K562 (cell line): ENCODE data around the gene GRIPAP1. TPM values are rescaled to one million over a fixed set of nuclear protein-coding genes. Genes with fewer than 3 reads are reported as not detected.

Source experiments
- ATAC-seq: fragments of 200-7000 bp; cut with Tn5 transposase; 3 replicates; pipeline ENCODE4 v1.9.1; 2020; ENCODE audit warnings: moderate library complexity
- BruUV-seq: library from RNA; stranded (reverse); fragments of 400-500 nt; replicated peaks from 2 replicates; lab custom pipeline; 2021; lab: Mats Ljungman, UMichigan
- CTCF ChIA-PET: fragments of 300-600 bp; formaldehyde crosslinking; extraction: SDS; loops from one replicate; lab custom pipeline; 2021; ENCODE audit warnings: low intra/inter-chr PET ratio; lab: Yijun Ruan, JAX
- POLR2A ChIA-PET: fragments of 300-600, 350-650 bp; sonication (Branson Sonifier 250); formaldehyde crosslinking; extraction: SDS; loops from one replicate; lab custom pipeline; 2021; ENCODE audit warnings: antibody characterized with exemption, inconsistent platforms; lab: Yijun Ruan, JAX
- DNase-seq, 4 experiments: peaks; one replicate each; pipeline versions ENCODE4 v3.0.0 to v3.0.0-alpha.2; 2011 to 2018; ENCODE audit warnings: low spot score in 3 of 4, mixed read lengths in 3 of 4; ENCODE audit errors: extremely low read depth in 1 of 4
- FAIRE-seq: peaks from 2 replicates; lab custom pipeline; 2011; peaks lifted over from hg19 to GRCh38; lab: Jason Lieb, UNC
- H2AFZ ChIP-seq: 2 replicates; pipeline ENCODE4 v1.6.0; 2011; ENCODE audit warnings: low read depth, low read length, control low read depth, inconsistent platforms
- H3K27ac ChIP-seq: fragments of 200-600 bp; 3 replicates; pipeline ENCODE4 v1.8.0; 2011; ENCODE audit warnings: low read depth, mild to moderate bottlenecking, control low read depth, inconsistent platforms, low read length, moderate library complexity, mixed read lengths; ENCODE audit errors: extremely low read depth
- H3K27me3 ChIP-seq, 2 experiments: fragments of 300-600 bp in 1 of 2; 2 replicates in 1 of 2; 3 replicates in 1 of 2; pipeline versions ENCODE4 v1.6.0 to v1.8.0; 2011; ENCODE audit warnings: inconsistent platforms in 2 of 2, low read length in 2 of 2, mild to moderate bottlenecking in 1 of 2, mixed read lengths in 1 of 2, moderate library complexity in 1 of 2; ENCODE audit not compliant: control insufficient read depth in 2 of 2, insufficient read depth in 2 of 2
- H3K36me3 ChIP-seq: fragments of 300-600 bp; 3 replicates; pipeline ENCODE4 v1.8.0; 2011; ENCODE audit warnings: mild to moderate bottlenecking, low read length, inconsistent platforms; ENCODE audit not compliant: control insufficient read depth, insufficient read depth
- H3K4me1 ChIP-seq, 2 experiments: fragments of 200-600 bp in 1 of 2; replicated peaks in 1 of 2; 2 replicates in 1 of 2; 3 replicates in 1 of 2; pipeline versions ENCODE4 v1.5.1 to v1.8.0; 2011; ENCODE audit warnings: inconsistent platforms in 2 of 2, low read length in 2 of 2, mild to moderate bottlenecking in 1 of 2, mixed read lengths in 1 of 2, moderate library complexity in 1 of 2; ENCODE audit not compliant: control insufficient read depth in 2 of 2, insufficient read depth in 2 of 2
- H3K4me2 ChIP-seq: 2 replicates; pipeline ENCODE4 v1.6.1; 2011; ENCODE audit warnings: low read length, control low read depth, inconsistent platforms, mixed read lengths; ENCODE audit not compliant: insufficient read depth
- H3K4me3 ChIP-seq: fragments of 200-600 bp; sonication (generic), shearing (Covaris generic); 2 replicates; pipeline ENCODE4 v1.5.1; 2016; ENCODE audit warnings: control low read depth, inconsistent platforms
- H3K79me2 ChIP-seq: fragments of 200-600 bp; 3 replicates; pipeline ENCODE4 v1.8.0; 2011; ENCODE audit warnings: low read length, inconsistent platforms; ENCODE audit not compliant: control insufficient read depth, insufficient read depth
- H3K9ac ChIP-seq, 2 experiments: 2 replicates each; pipeline versions ENCODE4 v1.6.0 to v1.6.1; 2011; ENCODE audit warnings: low read depth in 2 of 2, low read length in 2 of 2, control low read depth in 1 of 2, inconsistent platforms in 1 of 2, mild to moderate bottlenecking in 1 of 2, mixed read lengths in 1 of 2; ENCODE audit not compliant: insufficient read depth in 1 of 2
- H3K9me1 ChIP-seq: one replicate; pipeline ENCODE4 v1.6.0; 2011; ENCODE audit warnings: inconsistent platforms, mild to moderate bottlenecking, low read length, moderate library complexity; ENCODE audit not compliant: control insufficient read depth, insufficient read depth
- H3K9me3 ChIP-seq: replicated peaks from 2 replicates; pipeline ENCODE4 v1.5.1; 2011; ENCODE audit warnings: low read depth, low read length, inconsistent platforms; ENCODE audit not compliant: control insufficient read depth, insufficient read depth
- H4K20me1 ChIP-seq: replicated peaks from 2 replicates; pipeline ENCODE4 v1.6.1; 2011; ENCODE audit warnings: low read length, inconsistent platforms, mixed read lengths; ENCODE audit not compliant: control insufficient read depth, insufficient read depth
- ARID1B ChIP-seq: fragments of 450-650 bp; IDR thresholded peaks from 2 replicates; pipeline ENCODE4 v1.6.1; 2016; ENCODE audit warnings: antibody characterized with exemption, mild to moderate bottlenecking, inconsistent platforms
- C11orf30 ChIP-seq: fragments of 450-650 bp; IDR thresholded peaks from 2 replicates; pipeline ENCODE4 v1.6.1; 2016; ENCODE audit warnings: low read depth, mild to moderate bottlenecking
- CGGBP1 ChIP-seq: fragments of 250-450 bp; sonication (Bioruptor Pico); IDR thresholded peaks from 2 replicates; pipeline ENCODE4 v1.9.0; 2021; ENCODE audit warnings: mild to moderate bottlenecking
- CREB3L1 ChIP-seq: fragments of 450-650 bp; IDR thresholded peaks from 2 replicates; pipeline ENCODE4 v1.6.1; 2014; ENCODE audit warnings: low read depth, mild to moderate bottlenecking, moderate library complexity, borderline replicate concordance
- CTCF ChIP-seq, 3 experiments: IDR thresholded peaks in 2 of 3; conservative IDR thresholded peaks in 1 of 3; 2 replicates each; pipeline ENCODE4 v1.5.1; 2011 to 2012; ENCODE audit warnings: low read length in 3 of 3, mild to moderate bottlenecking in 3 of 3, control low read depth in 2 of 3, improper control_type of control experiment in 1 of 3, inconsistent platforms in 1 of 3, low read depth in 1 of 3, mixed read lengths in 1 of 3, moderate library complexity in 1 of 3; ENCODE audit not compliant: insufficient read depth in 2 of 3
- DLX4 ChIP-seq: fragments of 250-450 bp; sonication (Bioruptor Pico); IDR thresholded peaks from 2 replicates; pipeline ENCODE4 v1.6.1; 2021; ENCODE audit warnings: mild to moderate bottlenecking
- FOXJ3 ChIP-seq: sonication (generic); formaldehyde crosslinking; IDR thresholded peaks from 2 replicates; pipeline ENCODE4 v1.4.0; 2020; ENCODE audit warnings: mild to moderate bottlenecking, missing genetic modification reagents
- HMG20B ChIP-seq: fragments of 250-450 bp; sonication (Bioruptor Pico); IDR thresholded peaks from 2 replicates; pipeline ENCODE4 v1.5.0; 2021; ENCODE audit warnings: mild to moderate bottlenecking
- KAT2B ChIP-seq: IDR thresholded peaks from one replicate; pipeline ENCODE4 v1.6.1; 2012; ENCODE audit warnings: low read depth, mild to moderate bottlenecking, control low read depth, inconsistent platforms, low read length, moderate library complexity
- KLF1 ChIP-seq: fragments of 450-650 bp; IDR thresholded peaks from 2 replicates; pipeline ENCODE4 v1.6.1; 2016; ENCODE audit warnings: missing genetic modification characterization, missing compliant biosample characterization
- MAFF ChIP-seq: IDR thresholded peaks from 2 replicates; pipeline ENCODE4 v1.6.1; 2012; ENCODE audit warnings: low read length, improper control_type of control experiment
- MYNN ChIP-seq, 2 experiments: sonication (generic); formaldehyde crosslinking in 1 of 2; IDR thresholded peaks; 2 replicates each; pipeline versions ENCODE4 v1.5.0 to v1.6.1; 2016 to 2020; ENCODE audit warnings: antibody characterized with exemption in 1 of 2, missing genetic modification reagents in 1 of 2
- NFE2 ChIP-seq: IDR thresholded peaks from 2 replicates; pipeline ENCODE4 v1.6.1; 2014; ENCODE audit warnings: antibody characterized with exemption, low read depth
- POLR2A ChIP-seq: fragments of 450-650 bp; conservative IDR thresholded peaks from 2 replicates; pipeline ENCODE4 v1.6.1; 2016
- PRPF4 ChIP-seq: fragments of 200-400 bp; formaldehyde crosslinking; IDR thresholded peaks from one replicate; pipeline ENCODE4 v1.6.1; 2017; ENCODE audit warnings: low read length, low read depth, mild to moderate bottlenecking; ENCODE audit not compliant: insufficient read depth, poor library complexity, severe bottlenecking
- SIX5 ChIP-seq, 2 experiments: IDR thresholded peaks; 2 replicates each; pipeline ENCODE4 v1.6.1; 2011; ENCODE audit warnings: low read length in 2 of 2, borderline replicate concordance in 1 of 2, low read depth in 1 of 2, mild to moderate bottlenecking in 1 of 2, moderate library complexity in 1 of 2; ENCODE audit not compliant: insufficient read depth in 1 of 2
- TAF9B ChIP-seq: fragments of 450-650 bp; IDR thresholded peaks from 2 replicates; pipeline ENCODE4 v1.6.1; 2018; ENCODE audit warnings: mild to moderate bottlenecking; ENCODE audit not compliant: partially characterized antibody
- ZC3H4 ChIP-seq: sonication (generic); formaldehyde crosslinking; IDR thresholded peaks from 2 replicates; pipeline ENCODE4 v1.9.0; 2021; ENCODE audit warnings: missing genetic modification reagents, borderline replicate concordance
- ZNF133 ChIP-seq: fragments of 250-450 bp; sonication (Bioruptor Pico); IDR thresholded peaks from 2 replicates; pipeline ENCODE4 v1.4.0; 2020; ENCODE audit warnings: mild to moderate bottlenecking
- ZNF146 ChIP-seq: IDR thresholded peaks from one replicate; pipeline ENCODE4 v1.6.1; 2018; ENCODE audit warnings: missing compliant biosample characterization; ENCODE audit not compliant: unreplicated experiment
- WGBS: fragments of 100-300 bp; shearing (Covaris generic); methylation state at CpG from one replicate; pipeline ENCODE4 v1.1.6; 2016; ENCODE audit warnings: low coverage, mixed read lengths; ENCODE audit not compliant: insufficient coverage; ENCODE audit errors: missing lambda C conversion rate; 5-methylcytosine and 5-hydroxymethylcytosine counted together
- in situ Hi-C: fragments of 300-500 bp; cut with MboI; formaldehyde crosslinking; loops from 4 replicates; pipeline ENCODE4 v1.15.0; 2018; ENCODE audit warnings: inconsistent platforms, mixed read lengths
- intact Hi-C: fragments of 100-400 bp; cut with micrococcal nuclease; formaldehyde crosslinking; loops from 2 replicates; pipeline ENCODE4 v1.14.2; 2022
- polyA plus RNA-seq, 8 experiments: library from polyadenylated mRNA; depleted of rRNA in 4 of 8; stranded (reverse) in 5 of 8; unstranded in 3 of 8; fragments of >200 nt; fragmentation: Nextera tagmentation in 2 of 8; fragmentation: Illumina TruSeq in 1 of 8; extraction: Ambion mirVana in 2 of 8; extraction: Trizol in 1 of 8; gene quantifications; 2 replicates each; pipeline versions ENCODE4 v1.2.1 to v1.2.3, GENCODE V29; 2011 to 2014; ENCODE audit warnings: inconsistent platforms in 1 of 8, missing spikeins in 1 of 8
- total RNA-seq, 7 experiments: library from RNA; depleted of rRNA in 6 of 7; stranded (reverse); fragments of >200 nt in 6 of 7; fragmentation: Illumina TruSeq in 2 of 7; extraction: Trizol in 2 of 7; gene quantifications; 2 replicates each; pipeline versions ENCODE4 v1.2.1 to v1.2.3, GENCODE V29; 2011 to 2021; ENCODE audit warnings: low replicate concordance in 1 of 7

GRIPAP1 gene
- total and polyA plus RNA-seq, 9 of the 15 experiments (the other 6 are each of a cell fraction or from before 2014, with no cell fraction given): 4.1 to 41.6 (median 24.0) TPM

- no peaks in the 10 kb centered on the region for H3K9me3 ChIP-seq
- in situ Hi-C loops: no loop called here
- H3K79me2 ChIP-seq: peaks cover 87% of the 10 kb centered on the region
- TF ChIP-seq PRPF4 (no peak), ZC3H4 (CRISPR knock-in tag) (no peak), C11orf30 (no peak), MYNN (IDR thresholded peaks at IDR 0.05) (no peak), MYNN (CRISPR knock-in tag; IDR thresholded peaks at IDR 0.05) (no peak), FOXJ3 (CRISPR knock-in tag) (no peak), NFE2 (0 out of 2 replicates have a peak, but pooled peaks have one; percentile 10), HMG20B (CRISPR knock-in tag) (no peak), CGGBP1 (CRISPR knock-in tag) (no peak), ZNF133 (no peak), CTCF (IDR thresholded peaks at IDR 0.05 in 2 of 3, conservative IDR thresholded peaks at IDR 0.05 in 1 of 3; ENCODE audit: insufficient read depth in 2 of 3, low read depth in 1 of 3, low read length in 3 of 3) (no peak), DLX4 (no peak), CREB3L1 (no peak), POLR2A (no peak), KAT2B (no peak), TAF9B (no peak), MAFF (no peak), KLF1 (tag) (no peak), ZNF146 (CRISPR knock-in tag) (no peak), ARID1B (peak; percentile 59), SIX5 (IDR thresholded peaks at IDR 0.05; ENCODE audit: borderline replicate concordance in 1 of 2, insufficient read depth in 1 of 2, low read depth in 1 of 2, low read length in 2 of 2) (no peak)
These were observed 53.5 kb downstream of the GRIPAP1 start for GRCh38 chrX:48948589-48948988.

More at GRCh38 chrX:48948589-48948988, 53.5 kb downstream of the GRIPAP1 start:
- FAIRE-seq: peak; percentile 78
- H2AFZ ChIP-seq: no peak overlapping the region
- intact Hi-C loops: no loop called here
- peak in 2 of 4 experiments; percentile 24 to 53 for DNase-seq
- H3K4me3 ChIP-seq: no peak overlapping the region
- BruUV-seq: no TSS peak
- ChIA-PET POLR2A (interaction anchor here (0.5 to 1.1 kb wide), 5 partner anchors 14 to 220 kb away, joined by 3 to 4 read pairs (median 3); partner anchors contain the start of gene KCND1), CTCF (no interaction called here)
- peaks cover 49% of the 10 kb centered on the region for H3K36me3 ChIP-seq
- H3K4me1 ChIP-seq: peaks cover 19 to 35% of the 10 kb centered on the region in 2 experiments; a peak in 4 of 5 replicates
- no peaks in the 10 kb centered on the region; the same call in 1 of the 2 replicates for H4K20me1 ChIP-seq
- WGBS: 0% methylated on average over 1 of the region's 1 CpG
- ATAC-seq: peak; percentile 15
- no peaks in the 10 kb centered on the region for H3K27me3 ChIP-seq
- peak overlapping the region; percentile 53; the same call in 2 of the 3 replicates for H3K27ac ChIP-seq
- H3K4me2 ChIP-seq: peak overlapping the region; percentile 30; the same call in 1 of the 2 replicates
- no peaks in the 10 kb centered on the region for H3K9me1 ChIP-seq
- H3K9ac ChIP-seq: peak overlapping the region in 1 of 2 experiments; percentile 64; a peak in 1 of 4 replicates
